Fibroblast of lung (primary cell): ENCODE results near the gene CPB1.

ENCODE experiments used
- EZH2 ChIP-seq: IDR thresholded peaks from 2 replicates; pipeline ENCODE4 v1.5.1; 2012; ENCODE audit warnings: low read length, control low read depth, mild to moderate bottlenecking; ENCODE audit errors: missing control alignments
- TF ChIP-seq, protein P1 (sequence below), 2 donors: IDR thresholded peaks in 1 of 2; conservative IDR thresholded peaks in 1 of 2; 1 replicate in 1 of 2; 2 replicates in 1 of 2; pipeline ENCODE4 v1.5.1; 2011 to 2012; ENCODE audit warnings: low read length in 2 of 2, control low read depth in 1 of 2, inconsistent platforms in 1 of 2, low read depth in 1 of 2, mild to moderate bottlenecking in 1 of 2

DNA sequence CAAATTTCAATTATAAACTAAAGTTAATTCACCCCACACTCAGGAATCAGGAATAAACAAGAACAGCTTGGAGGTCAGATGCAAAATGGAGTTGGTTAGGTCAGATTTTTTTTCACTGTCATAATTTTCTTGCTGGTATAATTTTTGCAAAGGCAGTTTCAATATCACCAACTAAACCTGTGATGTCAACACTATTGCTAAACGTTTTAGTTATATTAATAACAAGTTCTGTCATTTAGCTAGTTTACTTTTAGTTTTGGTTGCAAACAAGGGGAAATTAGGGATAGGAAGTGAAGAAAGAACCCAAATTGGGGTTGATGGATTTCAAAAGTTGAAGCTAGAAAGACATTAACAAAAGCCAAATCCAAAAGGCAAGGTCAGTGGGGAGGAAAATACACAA lies 4.6 kb upstream of the CPB1 start:
- TF ChIP-seq, protein P1, sequence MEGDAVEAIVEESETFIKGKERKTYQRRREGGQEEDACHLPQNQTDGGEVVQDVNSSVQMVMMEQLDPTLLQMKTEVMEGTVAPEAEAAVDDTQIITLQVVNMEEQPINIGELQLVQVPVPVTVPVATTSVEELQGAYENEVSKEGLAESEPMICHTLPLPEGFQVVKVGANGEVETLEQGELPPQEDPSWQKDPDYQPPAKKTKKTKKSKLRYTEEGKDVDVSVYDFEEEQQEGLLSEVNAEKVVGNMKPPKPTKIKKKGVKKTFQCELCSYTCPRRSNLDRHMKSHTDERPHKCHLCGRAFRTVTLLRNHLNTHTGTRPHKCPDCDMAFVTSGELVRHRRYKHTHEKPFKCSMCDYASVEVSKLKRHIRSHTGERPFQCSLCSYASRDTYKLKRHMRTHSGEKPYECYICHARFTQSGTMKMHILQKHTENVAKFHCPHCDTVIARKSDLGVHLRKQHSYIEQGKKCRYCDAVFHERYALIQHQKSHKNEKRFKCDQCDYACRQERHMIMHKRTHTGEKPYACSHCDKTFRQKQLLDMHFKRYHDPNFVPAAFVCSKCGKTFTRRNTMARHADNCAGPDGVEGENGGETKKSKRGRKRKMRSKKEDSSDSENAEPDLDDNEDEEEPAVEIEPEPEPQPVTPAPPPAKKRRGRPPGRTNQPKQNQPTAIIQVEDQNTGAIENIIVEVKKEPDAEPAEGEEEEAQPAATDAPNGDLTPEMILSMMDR (conservative IDR thresholded peaks at IDR 0.05 in 1 of 2, IDR thresholded peaks at IDR 0.05 in 1 of 2; ENCODE audit: low read depth in 1 of 2, low read length in 2 of 2): no peak
- TF ChIP-seq EZH2: no peak
